ENCODE results near the gene NXPH3. TPM values are rescaled to one million over a fixed set of nuclear protein-coding genes. Genes with fewer than 3 reads are reported as not detected.

Gene NXPH3
- total and polyA plus RNA-seq, 9 of the 15 experiments (the other 6 are each of a cell fraction or from before 2014, with no cell fraction given) = 0.04 to 0.27 (median 0.07) TPM; not detected in 2

- ATAC-seq = no peak
- TF ChIP-seq ZFP30 (CRISPR knock-in tag; IDR thresholded peaks at IDR 0.05; ENCODE audit: borderline replicate concordance) (no peak), ZNF408 (CRISPR knock-in tag; IDR thresholded peaks at IDR 0.05; ENCODE audit: low read depth) (no peak), RCOR1 (IDR thresholded peaks at IDR 0.05; ENCODE audit: borderline replicate concordance in 1 of 2, low read depth in 2 of 2, low read length in 2 of 2) (no peak), PHB2 (IDR thresholded peaks at IDR 0.05; ENCODE audit: low read depth) (no peak), CBFA2T3 (IDR thresholded peaks at IDR 0.05) (no peak), ATF4 (CRISPR knock-in tag; IDR thresholded peaks at IDR 0.05) (no peak), NFYB (IDR thresholded peaks at IDR 0.05; ENCODE audit: extremely low read depth, insufficient read length) (no peak), ERF (CRISPR knock-in tag; IDR thresholded peaks at IDR 0.05) (no peak)
- in situ Hi-C loops (cut with MboI) = no loop called here
- ChIA-PET CTCF (ENCODE audit: low intra/inter-chr PET ratio) (interaction anchor here (0.6 kb wide), 1 partner anchor 234 kb away, joined by 3 read pairs; no protein-coding TSS in a partner anchor), POLR2A (interaction anchor here (0.6 to 1.1 kb wide), 2 partner anchors 9 to 102 kb away, joined by 3 read pairs; no protein-coding TSS in a partner anchor)
- Histone ChIP-seq H3K79me2 (ENCODE audit: control insufficient read depth, insufficient read depth, low read length) (no peaks in the 10 kb centered on the region), H3K4me1 (replicated peaks in 1 of 2; ENCODE audit: control insufficient read depth in 2 of 2, insufficient read depth in 2 of 2, low read length in 2 of 2) (no peaks in the 10 kb centered on the region), H3K9me1 (ENCODE audit: control insufficient read depth, insufficient read depth, low read length) (no peaks in the 10 kb centered on the region), H3K4me3 (no peak overlapping the region), H3K9me3 (replicated peaks; ENCODE audit: control insufficient read depth, insufficient read depth, low read depth, low read length) (no peaks in the 10 kb centered on the region), H3K36me3 (ENCODE audit: control insufficient read depth, insufficient read depth, low read length) (no peaks in the 10 kb centered on the region), H3K4me2 (ENCODE audit: insufficient read depth, low read length) (no peak overlapping the region), H2AFZ (ENCODE audit: low read depth, low read length) (no peak overlapping the region), H4K20me1 (replicated peaks; ENCODE audit: control insufficient read depth, insufficient read depth, low read length) (no peaks in the 10 kb centered on the region), H3K9ac (ENCODE audit: insufficient read depth in 1 of 2, low read depth in 2 of 2, low read length in 2 of 2) (no peak overlapping the region), H3K27ac (ENCODE audit: extremely low read depth, low read depth, low read length) (no peak overlapping the region), H3K27me3 (ENCODE audit: control insufficient read depth in 2 of 2, insufficient read depth in 2 of 2, low read length in 2 of 2) (peaks cover 33 to 57% of the 10 kb centered on the region in 2 experiments)
- intact Hi-C loops (cut with micrococcal nuclease) = no loop called here
- FAIRE-seq = no peak
- 6% methylated on average over 2 of the region's 3 CpGs for WGBS (ENCODE audit: insufficient coverage, low coverage, missing lambda C conversion rate)
- no peak for DNase-seq (ENCODE audit: extremely low read depth in 1 of 4, low spot score in 3 of 4)
- BruUV-seq (replicated peaks) = no TSS peak
Measured at GRCh38 chr17:49528966-49529365, 46.7 kb upstream of the NXPH3 start.

All from K562 (cell line).